ENCODE data around the gene JPH3.

JPH3 gene

DNA sequence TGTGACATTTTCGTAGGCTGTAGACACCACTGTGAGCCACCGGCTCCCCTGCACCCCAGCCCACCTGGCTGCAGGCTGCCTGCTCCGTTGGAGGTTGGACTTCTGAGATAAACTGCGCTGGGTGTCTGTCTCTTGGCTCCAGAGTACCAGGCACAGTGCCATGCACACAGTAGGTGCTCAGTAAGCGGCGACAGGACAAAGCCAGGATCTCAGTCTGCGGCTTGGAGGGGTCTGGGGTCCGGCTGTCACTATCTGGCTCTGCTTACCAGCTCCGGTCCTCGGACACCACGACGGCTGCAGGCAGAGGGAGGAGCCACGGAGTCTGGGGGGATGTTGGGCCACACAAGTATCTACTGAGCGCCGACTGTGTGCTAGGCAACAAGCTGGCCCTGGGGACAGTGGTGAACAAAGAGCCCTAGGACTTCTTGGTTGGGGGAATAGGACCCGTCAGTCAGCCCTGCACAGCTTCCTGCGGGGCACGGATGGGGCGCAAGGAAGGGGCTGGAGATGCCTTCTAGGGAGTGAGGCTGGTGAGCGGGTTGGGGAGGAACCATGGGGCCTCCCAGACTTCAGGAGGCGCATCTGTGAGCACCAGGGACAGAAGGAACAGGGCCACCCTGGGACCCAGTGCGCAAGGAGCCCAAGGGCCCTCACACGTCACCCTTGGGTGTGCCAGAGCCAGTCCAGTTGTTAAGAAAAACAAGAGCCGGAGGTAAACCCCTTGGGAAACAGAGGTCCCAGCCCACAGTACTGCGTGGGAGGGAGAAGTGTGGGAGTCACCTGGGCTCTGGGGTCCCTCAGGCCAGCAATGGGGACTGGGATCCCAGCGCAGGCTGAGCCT is 17.3 kb downstream of the JPH3 start:
- Histone ChIP-seq H3K36me3 (ENCODE audit: control insufficient read depth, insufficient read depth, low read length) (no peaks in the 10 kb centered on the region), H3K27me3 (ENCODE audit: control insufficient read depth, insufficient read depth, low read length) (no peaks in the 10 kb centered on the region), H3K27ac (ENCODE audit: low read depth, low read length) (no peak overlapping the region), H3K4me1 (ENCODE audit: control insufficient read depth, insufficient read depth, low read length) (peaks cover 7% of the 10 kb centered on the region; the same call in 1 of the 2 replicates), H3K4me3 (ENCODE audit: low read depth, low read length) (no peak overlapping the region), H3K9ac (ENCODE audit: low read depth, low read length) (no peak overlapping the region), H3K9me3 (ENCODE audit: control insufficient read depth, insufficient read depth, low read length) (no peaks in the 10 kb centered on the region)

DNA sequence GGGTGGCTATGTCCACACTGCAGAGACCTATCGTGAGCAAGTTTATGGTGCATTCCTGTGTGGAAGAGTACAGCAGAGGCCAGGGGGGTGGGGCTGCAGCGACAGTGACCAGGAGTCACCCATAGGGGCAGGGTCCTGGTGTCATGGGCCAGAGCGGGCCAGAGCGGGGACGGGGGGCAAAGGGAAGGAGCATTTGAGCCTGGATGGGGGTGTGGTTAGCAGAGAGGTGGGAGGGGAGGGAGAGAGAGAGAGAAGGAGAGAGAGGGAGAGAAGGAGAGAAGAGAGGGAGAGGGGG is 17.8 kb downstream of the JPH3 start:
- Histone ChIP-seq H3K9me3 (ENCODE audit: control insufficient read depth, insufficient read depth, low read length) (no peaks in the 10 kb centered on the region), H3K27ac (ENCODE audit: low read depth, low read length) (no peak overlapping the region), H3K9ac (ENCODE audit: low read depth, low read length) (no peak overlapping the region), H3K4me3 (ENCODE audit: low read depth, low read length) (no peak overlapping the region), H3K27me3 (ENCODE audit: control insufficient read depth, insufficient read depth, low read length) (no peaks in the 10 kb centered on the region), H3K36me3 (ENCODE audit: control insufficient read depth, insufficient read depth, low read length) (no peaks in the 10 kb centered on the region), H3K4me1 (ENCODE audit: control insufficient read depth, insufficient read depth, low read length) (peaks cover 7% of the 10 kb centered on the region; the same call in 1 of the 2 replicates)

DNA sequence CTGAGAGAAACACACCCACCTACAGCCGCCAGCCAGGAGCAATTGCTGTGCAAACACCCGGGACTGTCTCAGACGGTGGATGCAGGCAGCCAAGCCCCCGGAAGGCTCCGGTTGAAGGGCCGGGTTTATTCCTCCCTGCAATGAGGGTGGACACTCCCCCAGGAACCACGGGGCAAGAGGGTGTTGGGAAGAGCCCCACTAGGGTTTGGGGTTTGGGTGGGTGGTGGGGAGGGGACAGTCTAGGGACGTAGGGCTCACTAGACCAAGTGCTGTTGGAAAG is 19.2 kb downstream of the JPH3 start:
- no peak overlapping the region for H3K9ac ChIP-seq (ENCODE audit: low read depth, low read length)
- peaks cover 7% of the 10 kb centered on the region; the same call in 1 of the 2 replicates for H3K4me1 ChIP-seq (ENCODE audit: control insufficient read depth, insufficient read depth, low read length)
- H3K27me3 ChIP-seq (ENCODE audit: control insufficient read depth, insufficient read depth, low read length): no peaks in the 10 kb centered on the region
- H3K4me3 ChIP-seq (ENCODE audit: low read depth, low read length): no peak overlapping the region
- H3K36me3 ChIP-seq (ENCODE audit: control insufficient read depth, insufficient read depth, low read length): no peaks in the 10 kb centered on the region
- no peaks in the 10 kb centered on the region for H3K9me3 ChIP-seq (ENCODE audit: control insufficient read depth, insufficient read depth, low read length)
- H3K27ac ChIP-seq (ENCODE audit: low read depth, low read length): no peak overlapping the region

DNA sequence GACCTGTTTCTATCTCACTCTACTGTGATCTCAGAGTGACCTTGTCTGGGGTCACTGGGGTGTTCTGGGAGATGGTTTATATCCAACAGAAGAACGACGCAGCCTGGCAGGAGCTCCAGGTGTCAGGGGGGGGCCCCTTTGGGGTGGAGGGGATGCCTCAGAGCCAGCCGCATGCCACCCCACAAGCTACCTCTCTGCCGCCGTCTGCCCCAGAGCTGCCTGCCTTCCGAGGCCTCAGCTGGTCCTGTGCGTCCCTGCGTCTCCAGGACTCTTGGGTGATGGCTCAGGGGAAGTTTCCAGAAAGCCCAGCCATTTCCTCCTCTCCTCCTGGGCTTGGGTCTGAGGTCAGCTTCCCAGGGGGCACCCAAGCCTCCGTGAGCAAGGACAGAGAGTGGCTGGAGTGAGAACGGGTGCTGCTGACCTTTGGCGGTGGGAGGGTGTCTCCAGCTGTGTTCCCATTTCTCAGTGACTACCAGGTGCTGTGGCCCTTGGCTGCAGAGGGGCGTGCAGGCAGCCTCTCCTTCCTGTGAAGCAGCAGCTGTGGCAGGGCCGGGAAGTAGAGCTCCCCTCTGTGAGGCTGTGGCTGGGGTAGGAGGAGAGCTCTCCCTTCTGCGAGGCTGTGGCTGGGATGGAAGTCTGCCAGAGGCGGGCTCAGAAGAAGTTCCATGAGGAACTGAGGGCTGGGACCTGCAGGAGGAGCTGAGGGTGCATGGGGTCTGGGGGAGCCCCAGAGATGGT is 19.8 kb downstream of the JPH3 start:
- H3K27ac ChIP-seq (ENCODE audit: low read depth, low read length): no peak overlapping the region
- H3K36me3 ChIP-seq (ENCODE audit: control insufficient read depth, insufficient read depth, low read length): no peaks in the 10 kb centered on the region
- no peaks in the 10 kb centered on the region for H3K9me3 ChIP-seq (ENCODE audit: control insufficient read depth, insufficient read depth, low read length)
- H3K4me1 ChIP-seq (ENCODE audit: control insufficient read depth, insufficient read depth, low read length): peaks cover 7% of the 10 kb centered on the region; the same call in 1 of the 2 replicates
- no peak overlapping the region for H3K4me3 ChIP-seq (ENCODE audit: low read depth, low read length)
- no peak overlapping the region for H3K9ac ChIP-seq (ENCODE audit: low read depth, low read length)
- H3K27me3 ChIP-seq (ENCODE audit: control insufficient read depth, insufficient read depth, low read length): no peaks in the 10 kb centered on the region

DNA sequence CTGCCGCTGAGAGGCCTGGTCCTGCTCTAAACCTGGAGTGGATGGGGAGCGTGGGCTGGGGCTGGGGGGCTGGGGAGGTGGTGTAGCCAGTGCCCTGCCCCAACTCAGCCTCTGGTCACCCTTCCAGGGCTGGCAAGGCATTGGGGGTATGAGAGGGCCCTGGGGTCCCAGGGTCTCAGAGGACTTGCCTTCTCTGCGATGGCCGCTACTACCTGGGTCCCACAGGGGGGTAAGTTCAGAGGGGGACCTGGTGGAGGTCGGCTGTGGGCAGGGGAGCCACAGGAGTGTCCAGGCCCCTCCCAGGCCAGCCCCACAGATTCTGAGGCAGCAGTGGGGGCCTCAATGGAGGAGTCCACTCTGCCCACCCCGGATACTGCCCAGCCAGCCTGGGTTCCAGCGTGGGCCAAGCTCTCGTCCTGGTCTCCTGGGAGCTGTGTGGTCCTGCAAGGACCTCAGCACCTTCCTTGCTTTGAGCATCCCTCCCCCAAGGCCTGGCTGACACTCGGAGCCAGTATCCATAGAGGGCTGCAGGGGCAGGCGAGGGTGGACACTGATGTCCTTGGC is 20.5 kb downstream of the JPH3 start:
- no peak overlapping the region for H3K9ac ChIP-seq (ENCODE audit: low read depth, low read length)
- no peak overlapping the region for H3K4me3 ChIP-seq (ENCODE audit: low read depth, low read length)

DNA sequence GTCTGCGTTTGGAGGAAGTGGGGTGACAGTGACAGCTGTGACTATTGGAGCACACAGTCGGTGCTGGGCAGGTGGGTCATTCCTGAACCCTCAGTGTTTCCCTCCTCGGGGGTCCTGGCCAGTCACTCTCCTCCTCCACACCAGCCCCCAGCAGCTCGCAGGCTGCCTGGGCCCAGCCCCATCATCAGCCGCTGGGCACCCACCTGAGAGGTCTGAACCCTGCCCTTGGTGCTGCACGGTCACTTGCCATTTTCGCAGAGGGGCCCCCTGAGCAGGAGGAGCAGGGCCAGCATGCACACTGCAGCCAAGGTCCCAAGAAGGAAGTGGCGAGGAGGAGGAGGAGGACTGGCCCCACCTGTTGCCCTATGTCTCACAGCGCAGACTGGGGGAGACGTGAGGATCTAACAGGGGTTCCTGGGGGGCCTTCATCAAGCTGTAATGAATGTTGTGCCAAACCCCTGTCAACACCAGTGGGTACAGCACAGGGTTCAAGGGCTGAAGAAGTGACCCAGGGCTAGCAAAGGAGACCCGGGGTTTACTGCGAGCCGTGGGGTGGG is 23.0 kb downstream of the JPH3 start:
- Histone ChIP-seq H3K27ac (ENCODE audit: low read depth, low read length) (no peak overlapping the region), H3K27me3 (ENCODE audit: control insufficient read depth, insufficient read depth, low read length) (no peaks in the 10 kb centered on the region), H3K4me3 (ENCODE audit: low read depth, low read length) (no peak overlapping the region), H3K4me1 (ENCODE audit: control insufficient read depth, insufficient read depth, low read length) (0 out of 2 replicates have a peak, but pooled peaks cover under 1% of the 10 kb centered on the region), H3K9me3 (ENCODE audit: control insufficient read depth, insufficient read depth, low read length) (no peaks in the 10 kb centered on the region), H3K36me3 (ENCODE audit: control insufficient read depth, insufficient read depth, low read length) (no peaks in the 10 kb centered on the region), H3K9ac (ENCODE audit: low read depth, low read length) (no peak overlapping the region)

More for the DNA sequence above, 20.5 kb downstream of the JPH3 start:
- Histone ChIP-seq H3K4me1 (ENCODE audit: control insufficient read depth, insufficient read depth, low read length) (peaks cover 7% of the 10 kb centered on the region; the same call in 1 of the 2 replicates), H3K27ac (ENCODE audit: low read depth, low read length) (no peak overlapping the region), H3K9me3 (ENCODE audit: control insufficient read depth, insufficient read depth, low read length) (no peaks in the 10 kb centered on the region), H3K36me3 (ENCODE audit: control insufficient read depth, insufficient read depth, low read length) (no peaks in the 10 kb centered on the region), H3K27me3 (ENCODE audit: control insufficient read depth, insufficient read depth, low read length) (no peaks in the 10 kb centered on the region)

DNA sequence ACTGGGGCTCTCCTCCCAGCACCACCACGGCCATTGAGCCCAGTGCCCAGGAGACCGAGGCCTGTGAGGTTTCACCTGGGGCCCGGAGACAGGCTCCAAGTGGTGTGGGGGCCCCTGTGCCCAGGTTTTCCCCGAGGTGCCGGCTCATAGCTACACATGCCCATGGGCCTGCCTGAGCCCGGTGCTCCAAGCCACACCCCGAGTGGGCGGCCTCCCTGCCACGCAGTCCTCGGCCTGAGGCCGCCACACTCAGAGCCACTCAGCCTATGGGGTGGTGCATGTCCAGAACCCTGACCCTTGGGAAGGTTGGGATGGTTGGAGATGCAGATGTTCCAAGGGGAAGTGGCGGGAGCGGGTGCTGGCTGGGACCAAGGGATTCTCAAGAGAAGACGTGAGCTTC is 24.1 kb downstream of the JPH3 start:
- no peaks in the 10 kb centered on the region for H3K27me3 ChIP-seq (ENCODE audit: control insufficient read depth, insufficient read depth, low read length)
- H3K9me3 ChIP-seq (ENCODE audit: control insufficient read depth, insufficient read depth, low read length): no peaks in the 10 kb centered on the region
- H3K36me3 ChIP-seq (ENCODE audit: control insufficient read depth, insufficient read depth, low read length): no peaks in the 10 kb centered on the region
- no peak overlapping the region for H3K4me3 ChIP-seq (ENCODE audit: low read depth, low read length)
- no peak overlapping the region for H3K9ac ChIP-seq (ENCODE audit: low read depth, low read length)
- no peaks in the 10 kb centered on the region for H3K4me1 ChIP-seq (ENCODE audit: control insufficient read depth, insufficient read depth, low read length)
- no peak overlapping the region for H3K27ac ChIP-seq (ENCODE audit: low read depth, low read length)

DNA sequence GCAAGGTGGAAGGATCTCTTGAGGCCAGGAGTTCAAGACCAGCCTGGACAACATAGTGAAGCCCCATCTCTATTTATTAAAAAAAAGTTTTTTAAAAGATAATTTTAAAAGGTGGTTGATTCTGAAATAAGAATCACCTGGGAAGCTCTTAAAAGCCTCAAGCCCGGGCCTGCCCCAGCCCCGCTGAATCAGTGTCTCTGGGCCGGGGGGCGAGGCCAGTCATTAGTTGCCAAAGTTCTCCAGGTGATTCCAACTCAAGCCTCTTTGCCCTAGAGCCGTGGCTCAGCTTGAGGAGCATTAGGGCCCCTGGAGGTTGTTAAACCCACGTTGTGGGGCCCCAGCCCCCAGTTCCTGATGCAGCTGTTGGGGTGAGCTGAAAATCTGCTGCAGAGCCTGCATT is 24.6 kb downstream of the JPH3 start:
- no peak overlapping the region for H3K4me3 ChIP-seq (ENCODE audit: low read depth, low read length)
- H3K9ac ChIP-seq (ENCODE audit: low read depth, low read length): no peak overlapping the region
- H3K27me3 ChIP-seq (ENCODE audit: control insufficient read depth, insufficient read depth, low read length): no peaks in the 10 kb centered on the region

DNA sequence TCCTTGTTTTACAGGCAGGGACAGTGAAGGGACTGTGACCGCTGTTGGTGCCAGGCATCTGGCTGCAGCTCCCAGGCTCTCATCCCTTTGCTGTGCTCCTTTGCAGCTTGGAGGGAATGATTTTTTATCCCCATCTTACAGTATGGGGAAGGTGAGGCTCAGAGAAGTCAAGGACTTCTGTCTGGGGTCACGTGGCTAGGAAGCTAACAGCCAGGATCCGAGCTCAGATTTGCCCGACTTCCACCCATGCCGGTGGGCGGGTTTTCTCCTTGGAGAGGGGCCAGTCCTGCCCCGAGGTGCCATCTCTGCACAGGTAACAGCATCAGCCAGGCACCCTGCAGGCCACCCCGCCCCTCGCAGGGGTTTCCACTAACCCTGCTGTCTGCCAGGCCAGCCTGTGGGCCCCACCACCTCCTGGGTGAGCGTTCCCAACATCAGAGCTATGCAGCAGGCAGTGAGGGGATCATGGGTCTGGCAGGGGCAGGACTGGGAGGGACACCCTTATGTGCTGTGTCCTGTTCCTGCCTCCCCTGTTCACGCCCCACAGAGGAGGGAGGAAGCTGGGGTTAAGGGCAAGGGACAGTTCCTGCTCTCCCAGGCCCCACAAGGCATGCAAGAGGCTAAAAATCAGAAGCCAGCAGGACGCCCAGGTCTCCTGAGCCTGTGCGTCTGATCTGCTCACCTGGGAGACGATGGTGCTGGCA is 25.4 kb downstream of the JPH3 start:
- no peak overlapping the region for H3K27ac ChIP-seq (ENCODE audit: low read depth, low read length)
- H3K9ac ChIP-seq (ENCODE audit: low read depth, low read length): no peak overlapping the region

More for the DNA sequence above, 24.6 kb downstream of the JPH3 start:
- no peak overlapping the region for H3K27ac ChIP-seq (ENCODE audit: low read depth, low read length)
- no peaks in the 10 kb centered on the region for H3K9me3 ChIP-seq (ENCODE audit: control insufficient read depth, insufficient read depth, low read length)
- H3K4me1 ChIP-seq (ENCODE audit: control insufficient read depth, insufficient read depth, low read length): no peaks in the 10 kb centered on the region
- no peaks in the 10 kb centered on the region for H3K36me3 ChIP-seq (ENCODE audit: control insufficient read depth, insufficient read depth, low read length)

DNA sequence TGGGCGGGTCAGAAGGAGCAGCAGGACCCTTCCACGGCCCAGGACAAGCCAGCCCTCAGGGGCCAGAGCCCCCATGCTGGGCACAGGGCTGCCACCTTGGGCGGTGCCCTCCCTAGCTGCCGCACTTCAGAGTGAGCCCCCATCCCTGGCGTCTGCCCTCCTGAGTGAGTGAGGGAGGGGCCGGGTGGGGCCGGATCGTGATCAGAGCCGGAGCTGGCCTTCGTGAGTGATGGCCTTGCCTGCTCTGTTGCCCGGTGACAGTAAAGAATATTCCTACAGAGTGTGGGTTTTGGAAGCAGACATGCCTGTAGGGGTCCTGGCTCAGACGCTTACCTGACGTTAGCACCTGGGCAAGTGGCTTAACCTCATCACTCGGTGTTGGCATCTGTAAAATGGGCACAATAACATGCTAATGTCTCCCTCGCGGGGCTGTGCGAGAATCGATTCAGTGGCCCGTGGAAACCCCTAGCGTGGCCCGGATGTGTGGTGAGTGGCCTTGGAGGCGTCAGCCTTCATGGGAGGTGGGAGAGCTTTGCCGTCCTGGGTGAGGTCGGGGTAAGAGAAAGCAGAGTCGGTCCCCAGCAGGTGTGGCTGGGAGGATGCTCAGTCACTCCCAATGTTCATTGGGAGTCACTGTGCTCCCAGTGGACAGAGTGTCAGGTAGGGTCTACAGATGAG is 26.1 kb downstream of the JPH3 start:
- H3K9ac ChIP-seq (ENCODE audit: low read depth, low read length): no peak overlapping the region
- no peaks in the 10 kb centered on the region for H3K36me3 ChIP-seq (ENCODE audit: control insufficient read depth, insufficient read depth, low read length)
- no peak overlapping the region for H3K27ac ChIP-seq (ENCODE audit: low read depth, low read length)
- no peaks in the 10 kb centered on the region for H3K27me3 ChIP-seq (ENCODE audit: control insufficient read depth, insufficient read depth, low read length)
- no peak overlapping the region for H3K4me3 ChIP-seq (ENCODE audit: low read depth, low read length)
- no peaks in the 10 kb centered on the region for H3K9me3 ChIP-seq (ENCODE audit: control insufficient read depth, insufficient read depth, low read length)
- H3K4me1 ChIP-seq (ENCODE audit: control insufficient read depth, insufficient read depth, low read length): no peaks in the 10 kb centered on the region

More for the DNA sequence above, 25.4 kb downstream of the JPH3 start:
- Histone ChIP-seq H3K27me3 (ENCODE audit: control insufficient read depth, insufficient read depth, low read length) (no peaks in the 10 kb centered on the region), H3K4me3 (ENCODE audit: low read depth, low read length) (no peak overlapping the region), H3K36me3 (ENCODE audit: control insufficient read depth, insufficient read depth, low read length) (no peaks in the 10 kb centered on the region), H3K4me1 (ENCODE audit: control insufficient read depth, insufficient read depth, low read length) (no peaks in the 10 kb centered on the region), H3K9me3 (ENCODE audit: control insufficient read depth, insufficient read depth, low read length) (no peaks in the 10 kb centered on the region)
